COLO668 (cell line): Measurements from ENCODE around the gene HMSD.

Experiments
- DNase-seq: peaks from one replicate; lab custom pipeline; 2025; ENCODE audit not compliant: unreplicated experiment; lab: John Stamatoyannopoulos, UW

HMSD gene

GRCh38 chr18:63986885-63987284 lies 37.8 kb downstream of the HMSD start:
- no peak for DNase-seq

- DNase-seq: no peak
Observed at GRCh38 chr18:63987743-63988142, 38.6 kb downstream of the HMSD start.

- no peak for DNase-seq
Observed at GRCh38 chr18:63992751-63993150, 43.6 kb downstream of the HMSD start.

- peak; percentile 32 for DNase-seq
Observed at GRCh38 chr18:63994783-63995399, 45.8 kb downstream of the HMSD start.

GRCh38 chr18:63997041-63997440 lies 47.9 kb downstream of the HMSD start:
- DNase-seq: no peak

GRCh38 chr18:63997606-63998005 lies 48.5 kb downstream of the HMSD start:
- no peak for DNase-seq

- DNase-seq: peak; percentile 70
Observed at GRCh38 chr18:63999871-64000270, 50.8 kb downstream of the HMSD start.

- DNase-seq: no peak
Observed at GRCh38 chr18:64002581-64002980, 53.5 kb downstream of the HMSD start.

GRCh38 chr18:64009305-64009704 lies 60.2 kb downstream of the HMSD start:
- no peak for DNase-seq
